HG03575 (cell line): ENCODE results near the gene DHX35.

Experiments
- ATAC-seq: cut with Tn5 transposase; IDR thresholded peaks from one replicate; pipeline ENCODE4 v1.9.1; 2021; ENCODE audit not compliant: unreplicated experiment, insufficient number of reproducible peaks, low FRiP score; ENCODE audit errors: extremely low read depth

The DHX35 gene

DNA sequence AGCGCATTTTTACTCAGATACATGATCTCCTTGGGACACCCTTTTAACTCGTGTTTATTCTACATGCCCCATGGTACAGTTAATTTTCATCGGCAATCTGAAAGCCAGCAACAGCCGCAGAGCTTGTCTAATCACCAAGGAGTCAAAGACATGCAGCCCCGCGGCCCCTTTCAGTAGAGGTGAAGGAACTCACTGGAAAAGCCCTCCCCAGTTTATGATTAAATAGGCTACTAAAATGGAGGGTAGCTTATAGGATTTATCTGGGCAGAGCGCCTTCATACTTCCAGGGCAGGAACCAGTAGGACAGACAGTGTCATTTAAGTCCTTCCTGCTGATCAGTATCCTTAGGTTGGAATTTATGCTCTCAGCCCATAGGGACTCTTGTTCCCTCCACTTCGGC is 83.5 kb downstream of the DHX35 start:
- ATAC-seq = no peak

DNA sequence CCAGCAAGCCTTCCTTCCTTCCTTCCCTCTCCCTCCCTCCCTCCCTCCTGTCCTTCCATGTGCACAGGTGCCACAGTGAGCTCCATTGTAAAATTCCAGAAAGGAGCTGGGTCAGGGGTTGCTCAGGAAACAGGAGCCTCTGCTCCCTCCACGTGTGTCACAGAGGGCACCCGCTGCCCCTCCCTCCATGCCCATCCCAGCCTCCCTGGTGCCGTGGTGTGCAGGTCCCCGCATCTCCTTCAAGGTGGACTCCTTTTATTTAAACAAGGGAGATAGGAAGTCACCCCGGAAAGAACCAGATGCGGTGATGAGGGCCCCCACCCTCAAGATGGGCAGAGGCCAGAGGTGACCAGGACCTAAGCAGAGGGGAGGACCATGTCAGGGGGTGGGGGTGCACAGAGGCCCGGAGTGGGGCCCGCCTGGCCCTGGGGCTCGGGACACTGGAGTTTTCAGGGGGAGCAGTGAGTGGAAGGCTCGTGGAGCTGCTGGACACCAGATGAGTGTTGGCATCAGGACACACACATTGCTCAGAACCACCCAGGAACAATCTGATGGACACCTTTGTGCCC is 85.4 kb downstream of the DHX35 start:
- ATAC-seq = no peak

DNA sequence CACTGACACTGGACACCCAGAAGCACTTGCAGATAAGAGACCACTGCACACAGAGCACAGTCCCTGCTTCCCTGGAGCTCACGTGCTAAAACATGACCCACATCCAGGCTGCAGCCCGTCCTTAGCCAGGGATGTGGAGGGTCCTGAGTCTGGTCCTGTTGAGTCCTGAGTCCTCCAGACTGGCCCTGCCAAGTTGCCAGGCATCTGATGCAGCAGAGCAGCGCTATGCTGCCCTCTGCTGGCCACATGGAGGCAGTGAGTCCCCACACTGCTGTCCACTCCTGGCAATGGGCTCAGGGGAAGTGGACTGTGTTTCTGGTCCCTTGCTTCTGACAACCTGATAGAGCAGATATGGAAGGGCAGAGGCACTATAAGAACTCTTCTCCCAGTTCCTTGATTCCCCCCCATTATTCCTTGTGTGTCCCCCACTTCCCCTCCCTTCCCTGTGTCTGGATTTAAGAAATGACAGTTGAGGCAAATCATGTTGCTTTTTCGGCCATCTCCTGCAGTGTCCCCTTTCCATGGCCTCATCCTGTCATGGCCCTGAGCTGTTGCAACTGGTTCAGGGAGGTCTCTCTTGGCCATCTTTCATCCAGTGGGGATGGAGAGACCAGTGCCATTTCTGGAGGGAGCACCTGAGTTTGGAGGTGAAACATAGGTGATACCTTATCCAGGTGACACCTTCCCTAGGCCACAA is 86.0 kb downstream of the DHX35 start:
- no peak for ATAC-seq

DNA sequence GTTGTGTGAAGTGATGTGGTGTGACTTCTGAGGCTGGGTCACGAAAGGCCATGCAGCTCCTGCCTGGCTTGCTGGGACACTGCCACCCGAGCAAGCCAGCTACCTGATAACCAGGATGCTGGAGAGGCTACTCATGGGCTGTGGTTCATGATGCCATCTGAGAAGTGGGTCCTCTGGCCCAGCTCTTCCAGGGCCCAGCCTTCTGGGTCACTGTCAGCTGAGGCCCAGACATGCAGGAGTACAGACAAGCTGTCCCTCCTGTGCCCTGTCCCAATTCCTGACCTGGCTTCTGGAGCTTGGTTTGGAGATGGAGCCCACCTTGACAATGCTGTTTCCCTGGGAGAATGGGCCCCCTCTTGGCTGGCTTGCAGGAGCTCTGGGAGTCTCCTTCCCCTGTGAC is 87.0 kb downstream of the DHX35 start:
- ATAC-seq = no peak

DNA sequence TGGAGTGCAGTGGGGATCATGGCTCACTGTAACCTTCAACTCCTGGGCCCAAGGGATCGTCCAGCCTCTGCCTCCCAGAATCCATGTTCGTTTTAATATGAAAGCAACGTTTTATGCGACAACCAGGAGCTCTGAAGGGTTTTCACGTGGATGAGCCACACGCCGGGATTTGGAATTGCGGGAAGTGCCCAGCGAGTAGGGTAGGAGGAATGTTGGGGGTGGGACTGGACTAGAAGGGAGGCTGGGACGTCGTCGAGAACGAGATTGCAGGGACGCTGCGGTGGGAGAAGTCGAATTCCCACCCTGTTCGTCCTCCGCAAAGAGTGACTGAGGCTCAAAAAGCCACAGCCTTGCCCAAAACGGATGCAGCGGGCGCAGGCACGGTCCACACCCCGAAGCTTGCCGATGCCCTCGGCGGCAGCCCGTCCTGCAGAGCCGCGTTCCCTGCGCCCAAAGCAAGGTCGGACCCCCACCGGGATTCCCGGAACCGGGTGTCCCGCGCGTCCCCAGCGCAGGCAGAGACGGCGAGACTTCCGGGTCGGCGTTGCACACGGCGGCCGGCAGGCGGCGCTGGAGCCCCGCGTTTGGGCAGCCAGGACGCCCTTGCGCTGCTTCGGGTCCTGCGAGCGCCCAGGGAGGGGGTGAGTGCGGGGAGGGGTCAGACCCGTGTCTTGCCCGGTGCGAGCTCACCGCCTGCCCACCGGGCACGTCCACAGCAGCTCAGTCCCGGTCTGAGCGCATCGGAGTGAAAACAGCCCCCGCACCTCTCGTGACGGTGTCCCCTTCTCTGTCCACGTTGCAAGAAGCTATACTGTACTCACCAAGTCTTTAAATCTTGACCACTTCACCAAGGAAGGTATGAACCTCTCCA is 87.8 kb downstream of the DHX35 start:
- ATAC-seq = no peak

DNA sequence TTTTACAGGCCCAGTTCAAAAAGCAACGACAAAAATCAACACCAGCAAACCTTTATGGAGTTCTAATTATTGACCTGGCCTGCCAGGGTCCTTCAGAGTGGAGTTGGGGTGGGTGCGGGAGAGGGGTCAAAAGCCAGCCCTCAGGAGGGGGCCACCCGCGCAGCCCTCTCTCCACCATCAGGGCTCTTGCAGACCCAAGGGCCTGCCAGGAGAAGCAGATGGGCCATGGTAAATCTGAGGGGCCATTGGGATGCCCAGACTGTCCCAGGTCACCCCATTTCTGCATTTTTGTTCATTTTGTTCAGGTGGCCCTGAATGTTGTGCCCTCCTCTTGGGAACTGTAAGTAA is 88.4 kb downstream of the DHX35 start:
- ATAC-seq = no peak

DNA sequence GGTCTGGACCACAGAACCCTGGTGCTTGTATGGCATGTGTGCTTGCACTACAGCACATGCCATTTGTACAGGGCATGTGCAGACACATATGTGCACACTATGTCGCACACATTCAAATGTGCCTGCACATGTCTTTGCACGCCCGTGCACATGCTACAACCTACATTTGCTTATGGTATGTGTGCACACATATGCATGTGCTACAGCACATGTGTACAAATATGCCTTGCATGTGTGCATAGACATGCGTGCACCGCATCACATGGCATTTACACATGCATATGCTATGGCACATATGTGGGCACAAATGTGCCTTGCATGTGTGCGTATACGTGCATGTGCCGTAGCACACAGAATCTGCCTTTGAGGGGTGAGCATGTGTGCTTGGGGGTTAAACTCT is 90.5 kb downstream of the DHX35 start:
- no peak for ATAC-seq

DNA sequence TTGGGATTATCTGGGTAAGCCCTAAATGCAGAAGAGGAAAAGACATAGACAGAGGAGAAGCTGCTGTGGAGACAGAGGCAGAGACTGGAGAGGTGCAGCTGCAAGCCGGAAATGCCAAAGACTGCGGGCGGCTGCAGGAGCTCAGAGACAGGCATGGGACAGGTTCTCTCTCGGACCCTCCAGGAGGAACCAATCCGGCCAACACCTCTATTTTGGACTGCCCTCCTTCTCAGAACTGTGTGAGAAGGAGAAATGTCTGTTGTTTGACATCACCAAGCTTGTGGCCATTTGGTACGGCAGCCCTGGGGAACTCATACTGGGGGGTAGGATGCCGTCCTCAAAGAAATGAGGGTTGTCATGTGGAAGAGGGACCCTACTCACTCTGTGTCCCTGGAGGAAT is 95.0 kb downstream of the DHX35 start:
- no peak for ATAC-seq

DNA sequence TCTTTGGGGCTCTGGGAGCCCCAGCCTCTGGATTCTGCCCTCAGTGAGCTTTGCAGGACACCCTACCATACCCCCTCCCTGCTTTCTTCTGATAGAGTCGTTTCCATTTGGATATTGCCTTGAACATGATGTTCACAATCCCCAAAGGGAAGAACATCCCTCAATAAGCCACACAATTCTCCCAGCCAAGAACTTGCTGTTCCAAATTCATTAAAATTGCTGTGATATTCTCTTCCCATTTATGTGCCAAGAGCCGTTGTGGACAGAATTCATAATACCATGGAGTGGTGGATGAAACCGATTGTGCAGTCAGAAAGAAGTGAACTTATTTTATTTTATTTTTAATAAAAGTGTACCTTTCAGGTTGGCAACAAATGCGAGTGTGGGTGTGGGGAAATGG is 95.8 kb downstream of the DHX35 start:
- ATAC-seq = no peak

DNA sequence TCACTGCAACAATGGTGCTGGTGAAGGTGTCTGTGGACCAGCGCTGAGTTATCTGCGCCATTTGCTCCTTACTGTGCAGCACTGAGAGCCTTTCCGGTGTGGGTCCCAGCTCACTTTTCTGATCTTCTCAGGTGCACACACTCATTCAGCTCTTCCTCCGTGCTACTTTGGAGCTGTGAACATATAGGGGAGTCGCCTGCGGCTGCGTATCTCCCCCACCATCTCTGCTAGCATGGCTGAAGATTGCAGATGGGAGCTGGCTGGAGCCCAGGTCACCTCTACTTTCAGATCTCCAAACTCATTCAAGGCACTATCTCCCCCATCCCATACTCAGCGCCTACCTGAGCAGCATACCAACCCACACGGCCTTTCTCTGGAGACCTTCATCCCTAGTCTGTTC is 96.9 kb downstream of the DHX35 start:
- no peak for ATAC-seq

DNA sequence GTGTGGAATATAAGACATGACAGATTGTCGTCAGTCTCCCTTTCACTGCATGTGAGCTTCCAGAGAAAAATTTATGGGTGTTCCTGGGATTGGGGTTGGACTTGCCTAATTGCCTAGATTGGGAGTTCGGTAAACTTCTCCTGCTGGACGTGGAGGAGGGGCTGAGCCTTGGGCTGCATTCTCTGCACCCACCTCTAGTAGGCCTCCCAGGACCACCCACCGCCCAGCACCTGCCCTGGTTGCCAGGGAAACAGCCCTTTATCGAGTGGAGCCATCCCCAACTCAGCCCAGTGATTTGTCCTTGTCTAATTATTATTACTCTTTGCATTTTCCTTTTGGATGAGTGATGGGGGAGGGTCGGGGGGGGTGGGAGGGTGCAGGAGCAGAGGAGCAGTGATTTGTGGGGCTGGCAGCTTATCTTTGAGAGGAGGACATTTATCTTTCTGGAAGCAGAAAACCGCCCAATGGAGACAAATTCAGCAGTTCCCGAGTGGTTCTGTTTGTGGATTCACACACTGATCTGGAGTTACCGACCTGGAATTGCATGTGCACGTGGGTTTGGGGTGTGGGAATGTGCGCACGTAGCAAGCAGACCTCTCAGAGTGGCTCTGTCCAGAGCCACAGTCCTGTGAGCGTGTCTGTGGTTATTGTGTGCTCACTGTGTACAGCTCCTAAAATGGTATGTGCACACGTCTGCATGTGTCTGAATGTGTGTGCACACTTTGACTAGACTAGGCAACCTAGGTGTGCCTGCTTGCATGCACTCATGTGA is 104.5 kb downstream of the DHX35 start:
- no peak for ATAC-seq

DNA sequence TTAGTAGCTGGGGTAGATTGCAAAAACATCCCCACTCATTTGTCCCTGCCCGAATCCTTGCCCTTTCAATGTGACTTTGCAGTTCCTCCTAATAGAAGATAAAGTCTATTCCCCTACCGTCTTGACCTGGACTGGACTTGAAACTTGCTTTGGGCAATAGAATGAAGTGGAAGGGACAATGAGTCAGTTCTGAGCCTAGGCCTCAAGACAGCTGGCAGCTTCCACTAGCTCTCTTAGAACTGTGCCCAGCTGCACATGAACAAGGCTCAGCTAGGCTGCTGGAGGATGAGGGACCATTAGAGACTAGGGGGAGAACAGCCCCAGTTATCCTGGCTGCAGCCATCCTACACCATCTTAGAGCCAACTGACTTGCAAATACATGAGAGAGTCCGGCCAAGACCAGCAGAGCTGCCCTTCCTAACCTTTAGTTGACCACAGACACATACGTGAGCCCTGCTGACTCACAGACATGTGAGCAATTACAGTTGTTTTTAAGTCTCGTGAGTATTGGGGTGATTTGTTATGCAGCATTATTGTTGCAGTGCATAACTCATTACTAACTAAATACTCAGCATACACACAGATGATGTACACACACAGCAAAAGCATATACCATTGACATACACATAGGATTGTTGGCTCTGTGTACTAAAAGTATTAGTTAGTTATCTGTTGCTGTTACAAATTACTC is 105.5 kb downstream of the DHX35 start:
- no peak for ATAC-seq

DNA sequence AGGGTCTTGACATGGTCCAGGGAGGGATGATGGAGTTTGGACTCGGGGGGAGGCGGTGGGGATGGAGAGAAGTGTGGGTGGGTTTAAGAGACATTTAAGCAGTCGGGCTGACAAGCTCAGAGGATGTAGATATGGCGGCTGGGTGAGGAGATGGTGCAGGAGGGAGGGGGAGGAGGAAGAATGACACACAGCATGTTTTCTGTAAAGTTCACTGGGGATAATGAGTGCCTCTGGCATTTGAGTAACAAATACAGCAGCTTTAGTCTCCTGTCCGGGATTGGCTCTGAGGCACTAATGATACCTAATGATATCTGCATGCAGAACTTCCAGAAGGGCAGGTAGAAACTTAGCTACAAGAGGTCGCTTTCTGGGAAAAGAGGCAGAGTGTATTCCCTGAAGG is 107.8 kb downstream of the DHX35 start:
- ATAC-seq = no peak

DNA sequence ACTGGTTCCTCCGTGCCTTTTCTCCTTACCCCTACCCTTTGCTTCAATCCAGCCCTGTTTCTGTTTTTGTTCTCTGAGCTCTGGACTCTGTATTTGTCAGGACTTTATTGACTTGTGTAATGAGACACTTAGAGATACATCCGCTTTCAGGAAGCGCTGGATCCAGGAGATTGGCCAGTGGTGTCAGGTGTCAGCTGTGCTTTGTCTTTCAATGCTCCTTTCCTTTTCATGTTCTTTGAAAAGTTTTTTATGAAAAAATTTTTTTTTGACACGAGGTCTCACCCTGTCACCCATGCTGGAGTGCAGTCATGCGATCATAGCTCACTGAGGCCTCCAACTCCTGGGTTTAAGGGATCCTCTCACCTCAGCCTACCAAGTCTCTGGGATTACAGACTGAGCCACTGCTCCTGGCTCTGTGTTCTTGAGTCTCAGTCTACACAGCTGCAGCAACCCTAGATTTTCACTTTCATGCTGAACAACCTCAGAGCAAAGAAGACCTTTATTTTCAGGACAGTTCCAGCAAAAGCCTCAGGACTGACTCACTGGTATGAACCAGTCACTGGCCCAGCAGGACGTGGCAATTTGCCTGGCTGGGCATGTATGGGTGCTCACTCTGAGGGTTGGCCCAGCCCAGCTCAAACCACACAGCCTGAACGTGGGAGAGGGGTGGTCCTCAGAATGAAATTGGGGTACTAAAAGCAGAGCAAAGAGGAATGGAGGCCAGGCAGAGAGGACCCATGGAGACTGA is 108.5 kb downstream of the DHX35 start:
- ATAC-seq = no peak

DNA sequence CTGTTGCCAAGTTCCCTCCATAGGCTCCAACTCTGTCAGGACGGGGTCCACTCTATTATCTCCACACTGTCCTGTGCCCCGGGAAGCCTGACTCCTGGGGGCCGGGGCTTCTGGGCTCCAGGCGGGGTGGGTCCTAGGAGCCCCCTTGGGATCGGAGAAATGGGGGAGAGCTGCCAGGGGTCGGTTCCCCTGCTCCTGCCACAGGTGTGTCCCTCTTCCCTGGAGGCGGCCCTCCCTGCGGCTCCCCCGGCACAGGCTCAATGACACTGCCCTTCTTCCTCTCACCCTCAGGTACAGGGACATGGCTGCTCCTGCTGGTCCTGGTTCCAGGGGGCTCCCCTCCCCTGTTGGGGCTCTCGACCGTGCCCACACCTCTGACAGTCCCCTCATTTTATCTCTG is 110.0 kb downstream of the DHX35 start:
- no peak for ATAC-seq

DNA sequence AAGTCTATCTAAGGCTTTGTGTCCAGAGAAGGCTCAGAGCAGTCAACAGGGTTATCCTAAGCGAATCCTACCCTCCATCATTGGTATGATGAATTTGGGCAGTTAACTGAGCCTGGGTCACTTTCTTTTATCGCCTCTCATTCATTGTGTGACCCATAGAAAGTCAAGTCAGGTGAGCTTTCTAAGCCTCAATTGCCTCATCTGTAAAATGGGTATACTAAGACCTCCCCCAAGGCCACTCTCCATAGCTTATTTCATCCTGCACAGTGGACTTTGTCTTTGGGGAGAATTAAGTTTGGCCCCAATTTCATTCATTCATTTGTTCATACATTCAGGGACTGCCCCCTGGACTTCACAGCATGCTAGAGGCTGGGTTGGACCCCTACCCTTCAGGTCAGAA is 110.5 kb downstream of the DHX35 start:
- ATAC-seq = no peak

DNA sequence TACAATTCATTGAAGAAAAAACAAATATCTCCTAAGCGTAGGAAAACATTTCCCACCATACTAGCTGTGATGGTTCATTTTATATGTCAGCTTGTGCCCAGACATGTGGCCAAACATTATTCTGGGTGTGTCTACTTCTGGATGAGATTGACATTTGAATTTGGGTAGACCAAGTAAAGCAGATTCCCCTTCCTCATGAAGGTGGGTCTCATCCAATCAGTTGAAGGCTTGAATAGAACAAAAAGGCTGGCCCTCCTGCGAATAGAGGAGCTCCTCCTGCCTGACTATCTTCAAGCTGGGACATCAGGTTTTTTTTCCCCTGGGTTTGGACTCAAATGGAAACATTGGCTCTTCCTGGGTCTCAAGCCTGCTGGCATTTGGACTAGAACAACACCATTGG is 113.6 kb downstream of the DHX35 start:
- no peak for ATAC-seq

DNA sequence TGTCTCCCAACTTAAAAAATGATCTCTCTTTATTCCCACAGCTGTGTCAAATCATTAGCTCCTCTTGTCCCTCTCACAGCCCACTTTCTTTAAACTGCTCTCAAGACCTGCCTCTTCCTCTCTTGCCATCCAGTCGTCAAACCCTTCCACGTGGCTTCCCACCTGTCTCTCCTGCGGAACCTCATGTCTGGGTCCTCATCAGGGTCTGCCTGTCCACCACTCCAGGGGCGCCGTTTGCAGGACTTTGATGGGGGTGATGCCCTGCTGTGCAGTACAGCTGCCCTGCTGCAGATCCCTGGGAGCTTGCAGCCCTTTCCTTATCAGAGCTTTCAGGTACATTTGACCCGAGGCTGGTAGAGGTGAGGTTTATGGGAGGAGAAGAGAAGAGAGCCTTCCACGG is 114.8 kb downstream of the DHX35 start:
- ATAC-seq = no peak
